Diencephalon (tissue), 1 donor: ENCODE results near the gene PPTC7. TPM values are rescaled to one million over a fixed set of nuclear protein-coding genes. Genes with fewer than 3 reads are reported as not detected.

Experiments
- small RNA-seq: library from RNA; depleted of rRNA; stranded (forward); fragments of <200 nt; gene quantifications from one replicate; pipeline ENCODE3, GENCODE V24; 2014
- total RNA-seq: library from RNA; depleted of rRNA; stranded (reverse); fragments of >200 nt; gene quantifications from one replicate; pipeline ENCODE4 v1.2.3, GENCODE V29; 2014

Gene PPTC7
- 17.5 TPM for total RNA-seq

DNA sequence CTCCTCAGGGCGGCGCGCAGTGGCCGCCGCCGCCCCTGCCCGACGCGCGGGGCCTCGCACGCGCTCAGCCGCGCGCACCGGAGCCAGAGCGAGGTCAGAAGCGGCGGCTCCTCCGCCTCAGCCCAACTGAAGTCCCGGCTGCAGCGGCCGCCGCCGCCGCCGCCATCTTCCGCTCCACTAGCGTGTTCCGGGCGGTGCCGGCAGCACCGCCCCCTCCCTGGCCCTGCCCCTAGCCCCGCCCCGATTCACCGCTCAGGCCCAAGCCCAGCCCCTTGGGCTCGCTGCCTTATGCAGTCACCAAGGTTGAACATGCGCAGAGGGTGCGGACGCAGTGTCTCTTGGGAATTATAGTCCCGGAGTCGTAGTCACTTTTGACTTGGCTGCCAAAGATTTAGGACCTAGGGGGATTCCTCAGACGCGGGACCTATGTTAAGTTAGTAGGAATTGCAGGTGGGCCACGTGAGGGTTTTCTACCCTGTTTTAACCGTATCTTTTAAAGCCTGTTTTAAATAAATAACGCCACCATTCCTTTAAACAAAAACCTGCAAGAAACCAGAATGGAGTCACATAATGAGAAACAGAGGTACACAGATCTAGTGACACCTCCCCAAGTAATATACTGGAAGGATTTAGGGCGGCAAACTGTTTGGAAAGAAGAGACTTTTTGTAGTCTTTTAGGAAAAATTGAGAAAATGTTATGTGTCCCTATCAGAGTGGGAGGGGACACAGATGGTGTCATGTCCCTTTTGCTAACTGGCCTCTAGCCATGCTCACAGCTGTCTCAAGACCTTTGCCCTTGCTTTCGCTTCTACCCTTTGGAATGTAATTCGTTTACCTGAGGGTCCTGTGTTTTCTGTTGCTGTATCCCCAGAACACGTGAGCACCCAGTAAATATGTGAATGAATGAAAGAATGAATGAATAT lies at the start of gene PPTC7:
PPTC7 (minus strand) TSS at position 182 of the 923 bp plus-strand sequence. CDS start 287 bp downstream, outside the sequence.

DNA sequence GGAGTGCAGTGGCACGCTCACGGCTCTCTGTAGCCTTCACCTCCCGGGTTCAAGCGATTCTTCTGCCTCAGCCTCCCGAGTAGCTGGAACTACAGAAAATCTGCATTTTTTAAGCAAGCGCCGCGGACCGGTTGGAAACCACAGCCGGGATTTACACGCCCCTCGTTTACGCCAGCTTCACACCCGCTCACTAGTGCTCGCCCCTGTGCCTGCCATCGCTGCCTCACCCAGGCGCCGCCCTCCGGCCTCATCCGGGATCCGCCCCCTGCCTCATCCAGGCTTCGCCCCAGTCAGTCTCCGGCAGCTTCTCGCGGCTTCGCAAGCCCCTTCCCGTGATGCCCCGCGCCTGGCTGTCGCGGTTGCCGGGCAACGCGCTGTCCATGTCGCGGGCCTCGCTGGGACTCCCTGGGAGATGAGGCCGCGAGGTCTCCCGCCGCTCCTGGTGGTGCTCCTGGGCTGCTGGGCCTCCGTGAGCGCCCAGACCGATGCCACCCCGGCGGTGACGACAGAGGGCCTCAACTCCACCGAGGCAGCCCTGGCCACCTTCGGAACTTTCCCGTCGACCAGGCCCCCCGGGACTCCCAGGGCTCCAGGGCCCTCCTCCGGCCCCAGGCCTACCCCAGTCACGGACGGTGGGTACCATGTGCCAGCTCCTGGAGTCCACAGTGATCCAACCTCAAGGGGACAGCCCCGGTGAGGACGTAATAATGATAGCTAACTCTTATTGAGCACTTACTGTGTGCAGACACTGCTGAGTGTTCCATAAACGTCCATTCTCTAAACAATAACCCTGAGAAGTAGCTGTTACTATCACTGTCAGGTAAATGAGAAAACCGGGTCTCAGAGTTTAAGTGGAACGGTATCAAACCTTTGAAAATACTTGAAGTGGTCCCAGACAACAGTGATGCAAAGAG lies 30.9 kb upstream of the PPTC7 start, which contains the start of gene TCTN1:
TCTN1 (plus strand) TSS at position 359 of the 914 bp plus-strand sequence; CDS start at position 413, 54 bp downstream.

GRCh38 chr12:110501752-110502738 lies 81.1 kb downstream of the PPTC7 start, which contains the start of the genes RAD9B and VPS29:
RAD9B (plus strand) TSS chr12:110502331; CDS start chr12:110502338, 7 bp downstream.
VPS29 (minus strand) TSS chr12:110502111; CDS start chr12:110502051, 60 bp downstream.

Small RNA genes within 50 kb of the gene (small RNA-seq; reads per million reads assigned to genes)
- gene RF00278 (not detected), gene RN7SL387P (not detected)

Other genes starting within 250 kb of the PPTC7 start
- gene ANAPC7, start 179.6 kb downstream of the PPTC7 start, total RNA-seq: 58.6 TPM
- gene ARPC3, start 133.0 kb downstream of the PPTC7 start, total RNA-seq: 156 TPM
- gene GPN3, start 115.1 kb downstream of the PPTC7 start, total RNA-seq: 16.6 TPM
- 42.2 TPM for gene FAM216A, start 114.5 kb downstream of the PPTC7 start, total RNA-seq
- 105 TPM for gene VPS29, start 81.2 kb downstream of the PPTC7 start, total RNA-seq
- 1.6 TPM for gene RAD9B, start 81.0 kb downstream of the PPTC7 start, total RNA-seq
- gene TCTN1, start 30.8 kb upstream of the PPTC7 start, total RNA-seq: 58.6 TPM
- gene HVCN1, start 105.8 kb upstream of the PPTC7 start, total RNA-seq: 6.9 TPM
- 141 TPM for gene PPP1CC, start 159.6 kb upstream of the PPTC7 start, total RNA-seq